Activated naive CD8-positive, alpha-beta T cell treated with anti-CD3 and anti-CD28 coated beads for 36 hours (primary cell): ENCODE measurements around the gene NAXE. TPM values are rescaled to one million over a fixed set of nuclear protein-coding genes. Genes with fewer than 3 reads are reported as not detected.

Experiments
- DNase-seq: peaks from one replicate; pipeline ENCODE4 v3.0.0; 2021
- H3K27ac Mint-ChIP-seq: one replicate; pipeline ENCODE4 v1.8.0; 2022; ENCODE audit warnings: mild to moderate bottlenecking, moderate library complexity, mixed read lengths
- H3K27me3 Mint-ChIP-seq: one replicate; pipeline ENCODE4 v1.8.0; 2022; ENCODE audit warnings: mild to moderate bottlenecking, mixed read lengths
- H3K36me3 Mint-ChIP-seq: one replicate; pipeline ENCODE4 v1.8.0; 2021; ENCODE audit warnings: mild to moderate bottlenecking, mixed read lengths
- H3K4me1 Mint-ChIP-seq: one replicate; pipeline ENCODE4 v1.8.0; 2021; ENCODE audit warnings: mixed read lengths
- H3K4me3 Mint-ChIP-seq: one replicate; pipeline ENCODE4 v1.8.0; 2022; ENCODE audit warnings: mild to moderate bottlenecking, moderate library complexity, mixed read lengths
- H3K9me3 Mint-ChIP-seq: one replicate; pipeline ENCODE4 v1.8.0; 2022; ENCODE audit warnings: mixed read lengths
- total RNA-seq, 2 experiments: library from RNA; stranded (reverse); gene quantifications; one replicate each; pipeline ENCODE4 v1.2.3, GENCODE V29; 2021

NAXE gene
- total RNA-seq, 2 experiments from 2014 or later, result 65.9 to 68.2 TPM

GRCh38 chr1:156638189-156638985 is 46.8 kb downstream of the NAXE start:
- H3K9me3 Mint-ChIP-seq, result no peaks in the 10 kb centered on the region
- peaks cover 85% of the 10 kb centered on the region for H3K27me3 Mint-ChIP-seq
- no peak for DNase-seq
- H3K4me3 Mint-ChIP-seq, result no peak overlapping the region
- peaks cover 18% of the 10 kb centered on the region for H3K4me1 Mint-ChIP-seq
- H3K27ac Mint-ChIP-seq, result no peak overlapping the region
- H3K36me3 Mint-ChIP-seq, result no peaks in the 10 kb centered on the region

- H3K9me3 Mint-ChIP-seq, result no peaks in the 10 kb centered on the region
- H3K27ac Mint-ChIP-seq, result no peak overlapping the region
- peaks cover 87% of the 10 kb centered on the region for H3K27me3 Mint-ChIP-seq
- no peaks in the 10 kb centered on the region for H3K36me3 Mint-ChIP-seq
- no peak for DNase-seq
- peaks cover 24% of the 10 kb centered on the region for H3K4me1 Mint-ChIP-seq
- H3K4me3 Mint-ChIP-seq, result no peak overlapping the region
These were observed 48.1 kb downstream of the NAXE start for GRCh38 chr1:156639601-156640101.

GRCh38 chr1:156640842-156641706 is 49.5 kb downstream of the NAXE start:
- H3K4me3 Mint-ChIP-seq, result no peak overlapping the region
- no peak overlapping the region for H3K27ac Mint-ChIP-seq
- no peaks in the 10 kb centered on the region for H3K36me3 Mint-ChIP-seq
- H3K27me3 Mint-ChIP-seq, result peaks cover 89% of the 10 kb centered on the region
- H3K9me3 Mint-ChIP-seq, result no peaks in the 10 kb centered on the region
- DNase-seq, result no peak
- H3K4me1 Mint-ChIP-seq, result peaks cover 24% of the 10 kb centered on the region

- Mint-ChIP-seq H3K27ac (no peak within 1 kb of the TSS), H3K4me3 (peak within 1 kb of the TSS; percentile 36), H3K36me3 (no peaks in the 10 kb centered on the region), H3K9me3 (no peaks in the 10 kb centered on the region), H3K27me3 (peaks cover 89% of the 10 kb centered on the region), H3K4me1 (peaks cover 24% of the 10 kb centered on the region)
- DNase-seq, result no peak
These were observed 50.2 kb downstream of the NAXE start, which contains the start of gene BCAN for GRCh38 chr1:156641761-156642264. BCAN (plus strand) TSS chr1:156642117; CDS start chr1:156646055, 3,938 bp downstream.

GRCh38 chr1:156642265-156643048 is 50.9 kb downstream of the NAXE start:
- no peak for DNase-seq
- no peaks in the 10 kb centered on the region for H3K9me3 Mint-ChIP-seq
- peaks cover 93% of the 10 kb centered on the region for H3K27me3 Mint-ChIP-seq
- peak overlapping the region; percentile 22 for H3K4me3 Mint-ChIP-seq
- H3K27ac Mint-ChIP-seq, result no peak overlapping the region
- peaks cover 24% of the 10 kb centered on the region for H3K4me1 Mint-ChIP-seq
- no peaks in the 10 kb centered on the region for H3K36me3 Mint-ChIP-seq

- Mint-ChIP-seq H3K36me3 (no peaks in the 10 kb centered on the region), H3K9me3 (no peaks in the 10 kb centered on the region), H3K27ac (no peak overlapping the region), H3K27me3 (peaks cover 94% of the 10 kb centered on the region), H3K4me1 (peaks cover 24% of the 10 kb centered on the region), H3K4me3 (no peak overlapping the region)
- no peak for DNase-seq
These were observed 51.6 kb downstream of the NAXE start for GRCh38 chr1:156643049-156643777.

- no peaks in the 10 kb centered on the region for H3K9me3 Mint-ChIP-seq
- no peak overlapping the region for H3K4me3 Mint-ChIP-seq
- H3K4me1 Mint-ChIP-seq, result peaks cover 24% of the 10 kb centered on the region
- DNase-seq, result peak; percentile 33
- no peak overlapping the region for H3K27ac Mint-ChIP-seq
- H3K27me3 Mint-ChIP-seq, result peaks cover 94% of the 10 kb centered on the region
- H3K36me3 Mint-ChIP-seq, result no peaks in the 10 kb centered on the region
These were observed 52.2 kb downstream of the NAXE start for GRCh38 chr1:156643778-156644092.

Other genes with a start within 250 kb of the NAXE start
- not detected for gene RHBG, start 222.6 kb upstream of the NAXE start, total RNA-seq
- gene MEF2D, start 91.0 kb upstream of the NAXE start, total RNA-seq, result 10 to 100 TPM; 25.7 to 27.8 TPM
- gene IQGAP3, start 19.2 kb upstream of the NAXE start, total RNA-seq, result 10 to 100 TPM; 13.5 to 14.9 TPM
- gene TTC24, start 12.1 kb upstream of the NAXE start, total RNA-seq, result 10 to 100 TPM; 18.7 to 19.6 TPM
- 100 to 1,000 TPM; 103 TPM for gene GPATCH4, start 9.7 kb downstream of the NAXE start, total RNA-seq
- gene HAPLN2, start 27.6 kb downstream of the NAXE start, total RNA-seq, result not detected
- gene BCAN, start 50.3 kb downstream of the NAXE start, total RNA-seq, result not detected
- under 1 TPM in 1 of 2 experiments, not detected in 1; 0.04 TPM for gene NES, start 85.6 kb downstream of the NAXE start, total RNA-seq
- gene CRABP2, start 113.8 kb downstream of the NAXE start, total RNA-seq, result 1 to 10 TPM; 1.2 to 1.6 TPM
- 10 to 100 TPM; 24.4 to 24.9 TPM for gene METTL25B, start 136.7 kb downstream of the NAXE start, total RNA-seq
- gene ISG20L2, start 137.0 kb downstream of the NAXE start, total RNA-seq, result 10 to 100 TPM; 74.9 to 77.4 TPM
- gene MRPL24, start 149.3 kb downstream of the NAXE start, total RNA-seq, result 10 to 100 TPM; 85.1 to 94.6 TPM
- gene HDGF, start 159.9 kb downstream of the NAXE start, total RNA-seq, result 100 to 1,000 TPM; 271 to 274 TPM
- 10 to 100 TPM; 91.8 to 96.0 TPM for gene PRCC, start 175.8 kb downstream of the NAXE start, total RNA-seq
- 100 to 1,000 TPM; 186 TPM for gene SH2D2A, start 225.1 kb downstream of the NAXE start, total RNA-seq